ENCODE data around the gene KCTD2.
"Not testable (repeated sequence)": the region's sequence is repeated elsewhere in the genome, so short reads cannot be mapped to it uniquely, and the experiment has no call there.

KCTD2 gene

DNA sequence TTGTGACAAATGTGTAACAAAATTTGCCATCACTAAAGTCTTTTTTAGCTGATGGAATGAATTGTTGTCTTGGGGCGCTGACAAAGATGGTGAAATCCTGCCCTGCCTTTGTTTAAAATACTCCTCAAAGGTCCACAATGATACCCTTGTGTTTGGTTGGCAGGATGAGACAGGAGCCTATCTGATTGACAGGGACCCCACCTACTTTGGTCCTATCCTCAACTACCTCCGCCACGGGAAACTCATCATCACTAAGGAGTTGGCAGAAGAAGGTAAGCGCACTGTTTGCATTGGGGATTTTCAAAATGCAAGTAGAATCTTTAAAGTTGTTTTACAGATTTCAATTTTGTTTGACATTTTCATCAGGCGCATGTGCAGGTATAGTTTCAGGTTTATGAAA is 2.0 kb downstream of the KCTD2 start:
- DNase-seq, result no peak

DNA sequence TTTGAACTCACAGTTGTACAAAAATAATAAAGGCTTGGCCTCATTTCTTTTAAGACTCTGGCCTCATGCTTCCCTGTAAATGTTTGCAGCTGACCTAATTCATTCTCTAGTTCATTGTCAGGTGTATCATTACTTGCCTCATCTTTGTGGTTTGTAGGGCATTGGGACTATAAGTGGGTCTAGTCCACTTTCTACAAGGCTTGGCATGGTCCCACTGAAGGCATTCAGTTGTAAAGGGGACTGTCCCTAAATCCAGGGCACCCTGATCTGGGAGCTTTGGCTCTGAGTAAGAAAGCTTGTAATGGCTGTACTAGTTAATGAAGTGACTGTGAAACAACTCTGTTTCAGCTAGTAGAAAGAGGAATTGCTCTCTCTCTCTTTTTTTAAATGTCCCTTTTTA is 2.7 kb downstream of the KCTD2 start:
- DNase-seq, result no peak

DNA sequence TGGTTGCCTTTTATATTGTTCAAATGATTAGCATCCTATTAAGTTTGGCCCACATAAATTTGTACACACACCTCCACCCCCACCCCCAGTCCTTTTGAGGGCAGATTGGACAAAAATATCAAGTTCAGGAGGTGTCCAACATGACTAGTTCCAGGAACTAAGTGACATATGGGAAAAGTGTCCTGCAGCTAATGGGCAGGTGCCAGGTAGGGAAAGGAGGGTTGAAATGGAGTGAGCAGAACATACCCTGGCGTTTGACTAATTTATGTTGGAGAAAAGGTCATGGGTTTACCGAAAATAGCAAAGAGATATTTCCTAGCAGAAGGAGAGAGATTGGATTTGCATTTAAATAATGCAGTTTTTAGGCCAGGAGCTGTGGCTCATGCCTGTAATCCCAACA is 4.9 kb downstream of the KCTD2 start:
- DNase-seq, result no peak

DNA sequence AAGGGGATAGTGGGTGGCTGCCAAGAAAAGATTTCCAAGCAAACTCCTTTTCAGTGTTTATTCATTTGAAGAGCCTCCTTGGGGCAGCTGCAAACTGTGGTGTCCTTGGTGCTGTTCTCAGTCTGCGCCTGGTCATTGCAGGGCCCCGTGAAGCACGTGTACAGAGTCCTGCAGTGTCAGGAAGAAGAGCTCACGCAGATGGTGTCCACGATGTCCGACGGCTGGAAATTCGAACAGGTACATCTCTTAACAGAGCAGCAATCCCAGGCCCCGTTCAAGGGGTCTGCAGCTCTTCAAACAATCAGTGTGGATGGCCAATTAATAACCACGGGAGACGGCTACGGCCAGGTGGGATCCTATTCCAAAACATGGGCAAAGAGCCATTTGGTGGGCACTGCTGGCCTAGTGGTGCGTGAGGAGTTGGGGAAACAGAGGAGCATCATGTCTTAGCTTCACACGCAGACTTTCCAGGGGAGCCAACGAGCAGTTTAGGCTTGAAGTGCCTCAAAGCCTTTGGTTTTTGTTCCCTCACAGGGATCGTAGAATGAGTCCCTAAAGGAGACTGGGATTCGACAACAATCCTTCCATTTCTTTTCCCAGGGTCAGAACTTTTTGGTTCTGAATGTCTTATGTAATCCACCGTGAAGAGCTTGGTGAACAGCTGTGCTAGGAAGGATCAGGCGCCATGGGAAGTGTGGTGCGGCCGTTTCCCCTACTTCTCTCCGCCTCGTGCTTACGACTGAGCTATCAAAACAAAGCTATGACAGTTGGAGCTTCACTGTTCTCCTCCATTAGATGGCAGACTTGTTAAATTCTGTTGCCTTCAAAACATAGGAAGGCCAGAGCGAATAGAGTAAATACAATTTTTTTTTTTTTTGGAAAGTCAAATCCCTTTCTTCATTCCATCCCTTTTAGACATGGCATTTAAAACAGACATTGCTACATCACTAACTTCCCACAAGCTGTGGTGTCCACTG is 12.6 kb downstream of the KCTD2 start:
- DNase-seq, result peak in 36 of 58 donors; percentile 10 to 80 (median 32)

DNA sequence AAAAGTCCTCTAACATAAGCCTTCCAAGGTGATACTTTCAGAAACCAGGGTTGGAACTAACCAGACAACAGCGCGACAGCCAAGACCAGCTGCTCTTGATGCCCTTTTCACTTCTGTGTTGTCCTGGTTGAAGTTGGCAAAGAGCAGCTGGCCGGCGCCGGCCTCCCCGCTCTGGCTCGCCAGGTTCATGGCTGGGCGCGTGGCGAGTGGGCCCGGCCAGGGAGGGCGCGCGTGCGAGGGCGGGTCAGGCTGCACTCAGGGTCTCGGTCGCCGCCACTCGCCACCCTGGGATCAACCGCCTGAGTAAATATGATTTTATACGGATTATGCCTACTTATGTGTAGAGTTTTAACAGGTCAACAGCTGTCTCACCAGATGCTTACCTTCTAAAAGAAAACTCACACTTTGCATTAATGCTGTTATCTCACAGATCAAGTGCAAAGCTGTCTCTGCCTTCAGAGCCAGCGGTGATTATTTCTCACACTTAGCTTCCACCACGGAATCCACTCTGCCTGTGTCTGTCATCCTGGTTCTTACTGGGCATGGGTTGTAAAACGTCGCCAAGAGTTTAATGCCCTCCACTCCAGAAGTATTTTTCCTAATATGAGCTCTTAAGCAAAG is 13.5 kb downstream of the KCTD2 start:
- DNase-seq, result no peak

DNA sequence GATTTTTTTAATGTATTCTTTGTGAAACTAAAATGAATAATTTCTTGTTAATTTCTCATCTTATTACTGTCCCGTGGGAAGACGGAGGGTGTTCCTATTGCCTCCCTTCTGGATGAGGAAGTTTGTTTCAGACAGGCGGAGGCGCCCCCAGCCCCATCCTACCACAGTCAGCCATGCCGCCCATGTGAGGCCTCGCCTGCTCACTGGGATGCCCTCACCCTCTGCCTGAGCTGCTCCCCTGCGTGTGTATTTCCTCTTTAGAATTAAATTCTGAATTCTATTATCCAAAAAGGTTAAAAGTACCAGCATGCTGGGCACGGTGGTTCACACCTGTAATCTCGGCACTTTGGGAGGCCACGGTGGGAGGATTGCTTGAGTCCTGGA is 14.0 kb downstream of the KCTD2 start:
- DNase-seq, result no peak

DNA sequence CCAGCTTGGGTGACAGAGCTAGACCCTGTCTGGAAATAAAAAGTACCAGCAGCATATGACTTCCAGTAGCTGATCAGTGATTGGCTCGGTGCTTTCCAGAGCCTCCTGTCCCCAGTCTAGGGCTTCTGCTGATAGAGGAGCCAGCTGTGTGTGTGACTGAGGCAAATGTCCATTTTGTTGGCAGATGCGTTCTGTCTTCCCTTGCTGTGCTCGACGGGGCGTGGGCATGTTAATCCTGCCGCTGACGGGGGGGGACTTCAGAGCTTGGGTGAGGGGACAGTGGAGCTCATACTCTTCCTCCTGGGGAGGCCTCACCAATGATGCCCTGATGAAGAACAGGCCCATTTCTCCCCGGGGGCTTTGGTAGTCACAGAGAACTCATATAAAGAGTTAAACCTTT is 14.6 kb downstream of the KCTD2 start:
- DNase-seq, result no peak

DNA sequence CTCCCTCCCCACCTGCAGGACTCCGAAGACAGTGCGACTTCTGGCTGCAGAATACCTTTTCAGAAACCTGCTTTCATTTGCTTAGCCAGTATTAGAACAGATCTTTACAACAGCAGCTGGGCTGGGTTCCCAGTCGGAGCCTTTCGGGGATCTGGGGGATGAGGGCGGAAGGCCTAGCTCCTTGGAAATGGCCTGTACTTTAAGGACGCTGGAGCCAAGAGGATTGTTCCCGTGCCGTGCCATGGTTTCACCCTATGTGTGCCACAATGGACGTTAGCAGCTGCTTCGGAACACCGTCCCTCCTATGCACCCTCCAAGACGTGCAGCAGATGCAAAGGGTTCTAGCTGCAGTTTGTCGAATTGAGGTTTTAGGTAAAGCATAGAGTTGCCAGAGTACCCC is 16.2 kb downstream of the KCTD2 start:
- peak in 4 of 58 donors; percentile 5 to 21 (median 10) for DNase-seq

DNA sequence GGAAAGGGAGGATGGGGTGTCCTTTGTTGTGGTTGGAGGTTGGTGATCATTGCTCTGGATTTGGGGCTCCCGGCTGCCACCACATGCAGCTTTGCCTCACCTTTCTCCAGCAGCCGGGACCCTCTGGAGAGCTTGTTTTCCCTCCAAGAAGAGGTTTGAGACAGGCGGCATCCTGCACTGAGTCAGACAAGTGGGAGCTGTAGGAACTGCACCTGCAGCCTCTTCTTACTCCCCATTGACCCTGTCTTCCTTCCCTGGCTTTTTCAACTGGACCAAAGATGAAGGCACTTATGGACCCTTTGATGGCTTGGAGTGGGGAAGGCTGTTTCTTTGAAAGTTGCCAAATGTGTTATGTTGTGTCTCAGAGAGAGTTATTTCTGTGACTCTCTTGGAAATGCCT is 16.6 kb downstream of the KCTD2 start:
- no peak for DNase-seq

DNA sequence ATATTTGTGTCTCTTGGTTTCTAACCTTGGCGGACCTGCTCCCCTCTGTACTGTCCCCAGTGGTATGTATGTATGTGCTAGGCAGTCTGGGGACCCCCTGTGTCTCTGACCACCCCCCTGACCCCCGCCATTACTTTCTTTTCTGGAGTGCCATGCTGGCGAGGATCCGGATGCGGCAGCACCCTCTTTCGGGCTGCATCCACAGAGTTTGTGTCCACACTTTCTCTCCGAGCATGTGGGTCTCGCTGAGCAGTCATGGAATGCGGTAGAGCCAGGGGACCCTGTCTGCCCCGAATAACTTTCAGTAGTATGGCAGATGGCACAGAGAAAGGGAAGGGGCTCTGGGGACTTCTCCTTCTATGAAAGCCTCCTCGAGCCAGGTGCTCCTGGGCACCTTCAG is 17.0 kb downstream of the KCTD2 start:
- no peak for DNase-seq

DNA sequence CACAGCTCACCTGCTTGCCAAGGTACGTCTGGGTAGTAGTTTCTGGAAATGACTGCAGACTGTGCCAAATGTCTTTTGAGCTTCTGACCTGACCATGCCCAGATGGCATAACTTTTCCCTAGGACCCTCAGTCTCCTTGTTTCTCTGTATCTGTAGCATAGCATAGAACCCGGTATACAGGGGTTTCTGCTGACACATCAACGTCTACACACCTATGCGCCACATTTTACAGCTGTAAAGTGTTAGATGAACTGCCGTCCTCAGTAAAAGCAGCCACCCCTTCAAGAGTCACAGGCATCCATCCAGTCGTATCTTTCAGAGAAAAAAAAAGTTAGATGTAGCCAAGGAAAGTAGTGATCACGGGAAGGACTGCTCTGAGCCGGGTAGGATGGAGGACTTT is 17.4 kb downstream of the KCTD2 start:
- no peak for DNase-seq

DNA sequence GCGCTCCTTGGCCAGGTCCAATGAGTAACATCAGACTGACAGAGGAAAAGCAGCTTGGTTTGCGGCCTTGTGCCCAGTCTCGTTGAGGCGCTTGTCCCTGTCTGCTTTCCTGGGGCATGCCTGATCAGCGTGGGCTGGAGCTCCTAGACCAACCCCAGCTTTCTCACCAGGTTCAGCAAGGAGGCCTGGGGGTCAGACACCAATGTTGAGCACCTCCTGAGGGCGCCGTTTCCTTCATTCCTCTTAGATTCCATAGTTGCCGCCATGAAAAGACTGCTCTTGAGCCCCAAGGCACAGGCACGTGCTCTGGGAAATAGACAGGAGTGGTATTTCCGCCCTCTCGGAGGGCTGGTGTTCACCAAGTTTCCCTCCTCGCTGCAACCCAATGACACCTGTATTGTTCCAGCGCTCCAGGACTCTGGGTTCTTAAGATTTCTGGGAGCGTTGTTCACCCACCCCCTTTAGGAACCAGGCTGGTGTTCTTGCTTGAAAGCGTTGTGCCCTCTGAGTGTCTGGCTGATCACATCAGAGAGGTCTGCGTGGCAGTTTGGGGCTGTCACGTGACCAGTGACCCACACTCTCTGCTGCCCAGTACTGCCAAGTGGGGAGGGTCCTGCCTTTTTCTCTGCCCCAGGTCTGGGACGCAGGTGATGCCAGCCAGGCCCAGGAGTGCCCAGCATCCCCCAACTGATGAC is 18.0 kb downstream of the KCTD2 start:
- DNase-seq, result no peak

DNA sequence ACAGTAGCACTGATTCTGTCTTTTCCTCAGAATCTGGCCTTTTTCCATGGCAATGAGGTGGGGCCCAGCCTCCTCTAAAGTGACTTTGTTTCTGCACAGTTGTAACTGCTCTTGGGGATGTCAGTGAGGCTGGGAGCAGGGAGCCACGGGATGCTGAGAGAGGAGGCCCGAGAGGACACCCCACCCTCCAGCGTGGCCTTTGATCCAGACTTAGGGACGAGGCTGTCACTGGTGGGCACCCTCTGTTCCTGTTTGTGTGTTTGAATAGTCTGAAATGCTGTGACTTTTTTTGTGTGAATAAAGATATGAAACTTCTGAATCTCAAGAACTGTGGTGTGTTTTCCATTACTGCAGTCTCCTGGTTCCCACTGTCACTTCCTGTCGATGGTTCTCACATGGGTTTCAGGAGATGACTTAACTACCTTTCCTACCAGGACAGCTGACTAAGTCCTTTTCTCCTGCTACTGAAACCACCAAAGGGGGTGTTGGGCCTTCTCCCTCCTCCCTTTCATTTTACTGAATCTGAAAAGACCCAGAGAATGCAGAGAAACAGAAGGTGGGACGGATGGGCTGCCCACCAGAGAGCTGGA is 18.6 kb downstream of the KCTD2 start:
- DNase-seq, result no peak

DNA sequence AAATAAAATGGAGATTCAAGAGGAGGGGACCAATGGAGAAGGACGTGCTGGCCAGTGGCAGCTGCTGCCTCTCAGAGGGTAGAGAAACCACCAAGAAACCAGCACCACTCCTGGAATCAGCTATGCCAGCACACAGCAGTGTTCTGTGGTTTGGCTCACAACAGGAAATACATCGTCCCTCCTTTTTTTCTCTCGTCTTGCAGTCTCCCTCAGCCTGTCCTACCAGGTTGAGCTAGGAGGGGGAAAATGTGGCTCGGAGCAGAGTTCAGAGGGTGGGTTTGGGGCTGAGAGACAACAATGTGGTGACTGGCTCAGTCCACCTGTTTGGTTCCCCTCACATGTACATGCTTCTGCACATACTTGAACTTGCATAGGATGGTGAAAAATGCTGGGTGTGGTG is 20.8 kb downstream of the KCTD2 start:
- DNase-seq, result no peak

DNA sequence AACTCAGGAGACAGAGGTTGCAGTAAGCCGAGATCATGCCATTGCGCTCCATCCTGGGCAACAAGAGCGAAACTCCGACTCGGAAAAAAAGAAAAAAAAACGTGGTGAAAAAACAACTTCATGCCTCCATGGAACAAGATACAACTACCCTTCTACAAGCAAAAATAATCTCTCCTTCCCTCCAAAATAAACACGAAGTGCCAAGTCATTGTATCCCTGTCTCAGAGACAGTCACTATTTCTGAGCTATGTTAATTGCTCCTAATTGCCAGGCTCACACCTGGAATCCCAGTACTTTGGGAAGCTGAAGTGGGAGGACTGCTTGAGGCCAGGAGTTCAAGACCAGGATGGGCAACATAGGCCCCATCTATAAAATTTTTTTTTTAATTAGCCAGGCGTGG is 21.7 kb downstream of the KCTD2 start:
- DNase-seq, result no peak

DNA sequence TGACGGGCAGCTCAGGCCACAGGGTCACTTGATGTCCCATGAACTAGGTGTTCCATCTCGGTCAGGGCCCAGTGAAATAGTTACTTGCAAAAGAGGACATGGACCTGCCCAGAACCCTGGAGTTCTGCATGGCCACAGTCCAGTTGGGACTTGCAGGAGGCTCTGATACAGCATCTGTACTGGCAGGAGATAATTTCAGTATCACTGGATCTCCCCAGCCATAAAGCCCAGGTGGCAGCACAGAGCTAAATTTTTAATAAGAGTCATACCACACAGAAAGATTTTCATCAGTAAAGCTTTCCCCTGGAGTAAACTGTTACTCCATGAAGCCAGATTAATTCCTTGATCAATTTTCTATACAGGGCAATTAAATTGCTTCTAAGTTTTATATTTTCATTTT is 22.8 kb downstream of the KCTD2 start:
- no peak for DNase-seq

DNA sequence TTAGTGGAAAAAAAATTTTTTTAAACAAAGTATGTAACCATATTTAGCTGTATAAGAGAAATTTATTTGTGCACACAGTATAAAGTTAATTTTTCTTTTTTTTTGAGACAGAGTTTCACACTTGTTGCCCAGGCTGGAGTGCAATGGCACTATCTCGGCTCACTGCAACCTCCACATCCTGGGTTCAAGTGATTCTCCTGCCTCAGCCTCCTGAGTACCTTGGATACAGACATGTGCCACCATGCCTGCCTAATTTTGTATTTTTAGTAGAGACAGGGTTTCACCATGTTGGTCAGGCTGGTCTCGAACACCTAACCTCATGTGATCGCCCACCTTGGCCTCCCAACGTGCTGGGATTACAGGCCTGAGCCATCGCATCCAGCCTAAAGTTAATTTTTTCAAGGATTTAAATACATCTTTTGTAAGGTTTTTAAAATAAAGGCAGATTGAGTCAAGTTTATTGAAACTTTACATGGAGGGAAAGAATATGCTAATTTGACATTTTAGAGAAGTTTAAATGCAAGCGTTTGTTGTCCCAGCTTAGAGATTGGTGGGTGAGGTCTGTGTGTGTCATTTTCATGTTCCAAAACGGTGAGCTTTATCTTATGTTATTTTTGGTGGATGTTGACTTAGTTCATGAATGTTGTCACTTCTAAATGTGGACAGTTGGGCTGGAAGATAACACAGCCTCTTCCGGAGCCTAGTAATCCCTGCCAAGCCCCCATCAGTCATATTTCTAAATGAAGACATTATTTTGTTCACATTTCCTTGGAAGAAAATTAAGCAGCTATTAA is 24.6 kb downstream of the KCTD2 start:
- DNase-seq, result not testable (repeated sequence)

DNA sequence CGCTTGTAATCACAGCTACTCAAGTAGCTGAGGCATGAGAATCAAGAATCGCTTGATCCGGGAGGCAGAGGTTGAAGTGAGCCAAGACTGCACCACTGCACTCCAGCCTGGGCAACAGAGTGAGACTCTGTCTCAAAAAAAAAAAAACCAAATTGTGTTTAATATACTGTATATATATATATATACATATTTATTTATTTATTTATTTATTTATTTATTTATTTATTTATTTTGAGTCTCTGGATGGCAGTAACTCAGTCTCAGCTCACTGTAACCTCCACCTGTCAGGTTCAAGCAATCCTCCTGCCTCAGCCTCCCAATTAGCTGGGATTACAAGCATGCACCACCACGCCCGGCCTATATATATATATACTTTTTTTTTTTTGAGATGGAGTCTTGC is 25.9 kb downstream of the KCTD2 start:
- DNase-seq, result not testable (repeated sequence)

DNA sequence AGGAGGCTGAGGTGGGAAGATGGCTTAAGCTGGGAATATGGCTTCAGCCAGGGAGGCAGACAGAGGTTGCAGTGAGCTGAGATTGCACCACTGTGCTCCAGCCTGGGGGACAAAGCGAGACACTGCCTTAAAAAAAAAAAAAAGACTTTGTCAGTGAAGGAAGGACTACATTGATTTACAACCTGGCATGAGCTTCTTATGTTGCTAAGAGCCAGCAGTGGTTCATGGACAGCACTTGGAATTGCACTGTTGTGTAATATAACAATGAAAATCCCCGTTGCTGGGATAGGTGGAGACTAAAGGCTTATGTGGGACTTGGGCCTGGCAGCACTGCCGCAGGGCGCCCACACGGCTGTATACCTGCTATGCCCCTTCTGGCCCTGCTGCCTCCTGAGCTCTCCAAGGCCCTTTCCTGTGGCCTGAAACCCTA is 26.6 kb downstream of the KCTD2 start:
- DNase-seq, result no peak

DNA sequence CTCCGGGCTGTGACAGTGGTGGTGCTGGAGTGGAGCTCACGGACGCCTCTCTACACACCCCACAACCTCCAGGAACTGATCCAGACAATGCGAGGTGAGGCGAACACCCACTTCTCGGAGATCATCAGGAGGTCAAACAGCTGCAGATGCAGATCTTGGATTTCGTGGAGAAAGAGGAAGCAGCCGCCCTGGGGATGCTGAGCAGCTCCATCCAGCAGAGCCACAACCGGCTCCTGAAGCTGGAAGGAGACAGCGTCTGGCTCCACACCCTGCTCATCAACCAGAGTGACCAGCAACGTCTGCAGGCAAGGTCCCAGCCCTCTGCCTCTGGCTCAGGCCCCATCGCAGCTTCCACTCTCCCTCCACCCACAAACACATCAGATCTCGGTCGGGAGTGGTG is 27.5 kb downstream of the KCTD2 start:
- DNase-seq, result no peak
